ENCODE data around the gene BTG1.

The BTG1 gene

GRCh38 chr12:92133171-92133570 is 12.5 kb downstream of the BTG1 start:
- H3K27me3 ChIP-seq (ENCODE audit: control insufficient read depth, insufficient read depth, low read length) = no peaks in the 10 kb centered on the region
- no peak overlapping the region for H3K9ac ChIP-seq (ENCODE audit: low read depth, low read length)
- no peaks in the 10 kb centered on the region for H3K36me3 ChIP-seq (ENCODE audit: control insufficient read depth, insufficient read depth, low read length)
- no peak overlapping the region for H3K4me3 ChIP-seq (ENCODE audit: low read depth, low read length)
- peaks cover 44% of the 10 kb centered on the region for H3K4me1 ChIP-seq (ENCODE audit: control insufficient read depth, insufficient read depth, low read length)
- H3K27ac ChIP-seq (ENCODE audit: low read depth, low read length) = no peak overlapping the region
- no peaks in the 10 kb centered on the region for H3K9me3 ChIP-seq (ENCODE audit: control insufficient read depth, insufficient read depth, low read length)

- no peak overlapping the region for H3K4me3 ChIP-seq (ENCODE audit: low read depth, low read length)
- no peaks in the 10 kb centered on the region for H3K27me3 ChIP-seq (ENCODE audit: control insufficient read depth, insufficient read depth, low read length)
- no peak overlapping the region for H3K27ac ChIP-seq (ENCODE audit: low read depth, low read length)
- H3K4me1 ChIP-seq (ENCODE audit: control insufficient read depth, insufficient read depth, low read length) = peaks cover 35% of the 10 kb centered on the region
- no peaks in the 10 kb centered on the region for H3K36me3 ChIP-seq (ENCODE audit: control insufficient read depth, insufficient read depth, low read length)
- no peak overlapping the region for H3K9ac ChIP-seq (ENCODE audit: low read depth, low read length)
- H3K9me3 ChIP-seq (ENCODE audit: control insufficient read depth, insufficient read depth, low read length) = no peaks in the 10 kb centered on the region
Observed at GRCh38 chr12:92132288-92132687, 13.4 kb downstream of the BTG1 start.

- no peaks in the 10 kb centered on the region for H3K9me3 ChIP-seq (ENCODE audit: control insufficient read depth, insufficient read depth, low read length)
- no peaks in the 10 kb centered on the region for H3K27me3 ChIP-seq (ENCODE audit: control insufficient read depth, insufficient read depth, low read length)
- H3K4me3 ChIP-seq (ENCODE audit: low read depth, low read length) = no peak overlapping the region
- no peak overlapping the region for H3K27ac ChIP-seq (ENCODE audit: low read depth, low read length)
- H3K36me3 ChIP-seq (ENCODE audit: control insufficient read depth, insufficient read depth, low read length) = no peaks in the 10 kb centered on the region
- peaks cover 23% of the 10 kb centered on the region for H3K4me1 ChIP-seq (ENCODE audit: control insufficient read depth, insufficient read depth, low read length)
- no peak overlapping the region for H3K9ac ChIP-seq (ENCODE audit: low read depth, low read length)
Observed at GRCh38 chr12:92130999-92131398, 14.6 kb downstream of the BTG1 start.

GRCh38 chr12:92129609-92130008 is 16.0 kb downstream of the BTG1 start:
- no peak overlapping the region for H3K27ac ChIP-seq (ENCODE audit: low read depth, low read length)
- H3K27me3 ChIP-seq (ENCODE audit: control insufficient read depth, insufficient read depth, low read length) = no peaks in the 10 kb centered on the region
- H3K4me3 ChIP-seq (ENCODE audit: low read depth, low read length) = no peak overlapping the region
- H3K9me3 ChIP-seq (ENCODE audit: control insufficient read depth, insufficient read depth, low read length) = no peaks in the 10 kb centered on the region
- H3K36me3 ChIP-seq (ENCODE audit: control insufficient read depth, insufficient read depth, low read length) = no peaks in the 10 kb centered on the region
- peaks cover 17% of the 10 kb centered on the region for H3K4me1 ChIP-seq (ENCODE audit: control insufficient read depth, insufficient read depth, low read length)
- H3K9ac ChIP-seq (ENCODE audit: low read depth, low read length) = no peak overlapping the region

GRCh38 chr12:92128612-92129011 is 17.0 kb downstream of the BTG1 start:
- H3K36me3 ChIP-seq (ENCODE audit: control insufficient read depth, insufficient read depth, low read length) = no peaks in the 10 kb centered on the region
- H3K9ac ChIP-seq (ENCODE audit: low read depth, low read length) = no peak overlapping the region
- no peaks in the 10 kb centered on the region for H3K27me3 ChIP-seq (ENCODE audit: control insufficient read depth, insufficient read depth, low read length)
- H3K9me3 ChIP-seq (ENCODE audit: control insufficient read depth, insufficient read depth, low read length) = no peaks in the 10 kb centered on the region
- H3K4me3 ChIP-seq (ENCODE audit: low read depth, low read length) = no peak overlapping the region
- no peak overlapping the region for H3K27ac ChIP-seq (ENCODE audit: low read depth, low read length)
- H3K4me1 ChIP-seq (ENCODE audit: control insufficient read depth, insufficient read depth, low read length) = peaks cover 13% of the 10 kb centered on the region

- H3K27me3 ChIP-seq (ENCODE audit: control insufficient read depth, insufficient read depth, low read length) = no peaks in the 10 kb centered on the region
Observed at GRCh38 chr12:92124689-92125029, 21.0 kb downstream of the BTG1 start.

GRCh38 chr12:92123780-92124688 is 21.6 kb downstream of the BTG1 start:
- Histone ChIP-seq H3K27me3 (ENCODE audit: control insufficient read depth, insufficient read depth, low read length) (no peaks in the 10 kb centered on the region), H3K4me3 (ENCODE audit: low read depth, low read length) (no peak overlapping the region), H3K9me3 (ENCODE audit: control insufficient read depth, insufficient read depth, low read length) (peaks cover 4% of the 10 kb centered on the region; the same call in 1 of the 2 replicates), H3K36me3 (ENCODE audit: control insufficient read depth, insufficient read depth, low read length) (no peaks in the 10 kb centered on the region), H3K27ac (ENCODE audit: low read depth, low read length) (no peak overlapping the region), H3K9ac (ENCODE audit: low read depth, low read length) (no peak overlapping the region), H3K4me1 (ENCODE audit: control insufficient read depth, insufficient read depth, low read length) (peaks cover 18% of the 10 kb centered on the region)

More at GRCh38 chr12:92124689-92125029, 21.0 kb downstream of the BTG1 start:
- H3K9ac ChIP-seq (ENCODE audit: low read depth, low read length) = no peak overlapping the region
- H3K27ac ChIP-seq (ENCODE audit: low read depth, low read length) = no peak overlapping the region
- peaks cover 18% of the 10 kb centered on the region for H3K4me1 ChIP-seq (ENCODE audit: control insufficient read depth, insufficient read depth, low read length)
- H3K36me3 ChIP-seq (ENCODE audit: control insufficient read depth, insufficient read depth, low read length) = no peaks in the 10 kb centered on the region
- no peak overlapping the region for H3K4me3 ChIP-seq (ENCODE audit: low read depth, low read length)
- no peaks in the 10 kb centered on the region; the same call in 1 of the 2 replicates for H3K9me3 ChIP-seq (ENCODE audit: control insufficient read depth, insufficient read depth, low read length)

GRCh38 chr12:92122941-92123779 is 22.5 kb downstream of the BTG1 start:
- H3K4me1 ChIP-seq (ENCODE audit: control insufficient read depth, insufficient read depth, low read length) = peaks cover 18% of the 10 kb centered on the region
- H3K9ac ChIP-seq (ENCODE audit: low read depth, low read length) = no peak overlapping the region
- no peaks in the 10 kb centered on the region for H3K36me3 ChIP-seq (ENCODE audit: control insufficient read depth, insufficient read depth, low read length)
- H3K4me3 ChIP-seq (ENCODE audit: low read depth, low read length) = no peak overlapping the region
- H3K27ac ChIP-seq (ENCODE audit: low read depth, low read length) = no peak overlapping the region
- no peaks in the 10 kb centered on the region for H3K27me3 ChIP-seq (ENCODE audit: control insufficient read depth, insufficient read depth, low read length)
- H3K9me3 ChIP-seq (ENCODE audit: control insufficient read depth, insufficient read depth, low read length) = peaks cover 4% of the 10 kb centered on the region; the same call in 1 of the 2 replicates

- peaks cover 18% of the 10 kb centered on the region for H3K4me1 ChIP-seq (ENCODE audit: control insufficient read depth, insufficient read depth, low read length)
- no peak overlapping the region for H3K4me3 ChIP-seq (ENCODE audit: low read depth, low read length)
- no peaks in the 10 kb centered on the region for H3K36me3 ChIP-seq (ENCODE audit: control insufficient read depth, insufficient read depth, low read length)
- no peak overlapping the region for H3K9ac ChIP-seq (ENCODE audit: low read depth, low read length)
- no peaks in the 10 kb centered on the region for H3K27me3 ChIP-seq (ENCODE audit: control insufficient read depth, insufficient read depth, low read length)
- peaks cover 4% of the 10 kb centered on the region; the same call in 1 of the 2 replicates for H3K9me3 ChIP-seq (ENCODE audit: control insufficient read depth, insufficient read depth, low read length)
- H3K27ac ChIP-seq (ENCODE audit: low read depth, low read length) = no peak overlapping the region
Observed at GRCh38 chr12:92121826-92122225, 23.8 kb downstream of the BTG1 start.

GRCh38 chr12:92118826-92119536 is 26.7 kb downstream of the BTG1 start:
- Histone ChIP-seq H3K9me3 (ENCODE audit: control insufficient read depth, insufficient read depth, low read length) (peaks cover 4% of the 10 kb centered on the region; the same call in 1 of the 2 replicates), H3K4me1 (ENCODE audit: control insufficient read depth, insufficient read depth, low read length) (peaks cover 14% of the 10 kb centered on the region), H3K27me3 (ENCODE audit: control insufficient read depth, insufficient read depth, low read length) (no peaks in the 10 kb centered on the region), H3K27ac (ENCODE audit: low read depth, low read length) (no peak overlapping the region), H3K36me3 (ENCODE audit: control insufficient read depth, insufficient read depth, low read length) (no peaks in the 10 kb centered on the region), H3K9ac (ENCODE audit: low read depth, low read length) (no peak overlapping the region), H3K4me3 (ENCODE audit: low read depth, low read length) (no peak overlapping the region)

Measured in HUES48 (cell line).